K562 (cell line): Measurements from ENCODE around the gene DNM1.

Experiments used
- CHCHD3 ChIP-seq: fragments of 250-450 bp; sonication (Bioruptor Pico); IDR thresholded peaks from 2 replicates; pipeline ENCODE4 v2.1.2; 2022; ENCODE audit warnings: mild to moderate bottlenecking
- JUNB ChIP-seq: fragments of 450-650 bp; formaldehyde crosslinking; conservative IDR thresholded peaks from 2 replicates; pipeline ENCODE4 v1.4.0; 2020; ENCODE audit warnings: mild to moderate bottlenecking
- MAFF ChIP-seq: IDR thresholded peaks from 2 replicates; pipeline ENCODE4 v1.6.1; 2012; ENCODE audit warnings: low read length, improper control_type of control experiment
- MEIS2 ChIP-seq: fragments of 450-650 bp; IDR thresholded peaks from 2 replicates; pipeline ENCODE4 v1.6.1; 2014; ENCODE audit warnings: mild to moderate bottlenecking; ENCODE audit not compliant: partially characterized antibody
- SIX5 ChIP-seq, 2 experiments: IDR thresholded peaks; 2 replicates each; pipeline ENCODE4 v1.6.1; 2011; ENCODE audit warnings: low read length in 2 of 2, borderline replicate concordance in 1 of 2, low read depth in 1 of 2, mild to moderate bottlenecking in 1 of 2, moderate library complexity in 1 of 2; ENCODE audit not compliant: insufficient read depth in 1 of 2
- ZNF324 ChIP-seq: fragments of 250-450 bp; sonication (Bioruptor Pico); IDR thresholded peaks from 2 replicates; pipeline ENCODE4 v1.4.0; 2020; ENCODE audit warnings: mild to moderate bottlenecking
- TF ChIP-seq, protein P1 (sequence below), 3 experiments: IDR thresholded peaks in 2 of 3; conservative IDR thresholded peaks in 1 of 3; 2 replicates each; pipeline ENCODE4 v1.5.1; 2011 to 2012; ENCODE audit warnings: low read length in 3 of 3, mild to moderate bottlenecking in 3 of 3, control low read depth in 2 of 3, improper control_type of control experiment in 1 of 3, inconsistent platforms in 1 of 3, low read depth in 1 of 3, mixed read lengths in 1 of 3, moderate library complexity in 1 of 3; ENCODE audit not compliant: insufficient read depth in 2 of 3

DNA sequence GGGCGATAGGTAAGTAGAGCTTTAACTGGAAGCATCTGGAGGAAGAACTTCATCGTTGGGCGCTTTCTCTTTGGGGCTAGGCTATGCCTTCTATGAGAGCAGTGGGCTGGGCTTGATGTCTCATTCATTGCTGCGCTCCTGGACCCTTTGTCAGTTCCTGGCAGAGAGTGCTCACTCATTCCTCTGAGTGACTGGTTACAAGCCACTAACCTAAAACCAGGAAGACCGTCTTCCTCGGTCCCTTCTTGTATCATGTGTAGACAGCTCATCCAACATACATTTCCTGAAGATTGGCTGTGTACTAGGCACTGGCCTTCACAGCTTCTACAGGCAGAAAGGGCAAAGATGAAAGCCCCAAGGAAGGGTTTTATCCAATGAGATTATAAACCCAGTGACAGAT, 79.3 kb downstream of the DNM1 start:
- TF ChIP-seq SIX5 (IDR thresholded peaks at IDR 0.05; ENCODE audit: borderline replicate concordance in 1 of 2, insufficient read depth in 1 of 2, low read depth in 1 of 2, low read length in 2 of 2) (no peak), MEIS2 (no peak), JUNB (CRISPR knock-in tag) (no peak), ZNF324 (no peak), MAFF (no peak), CHCHD3 (CRISPR knock-in tag) (no peak)
- TF ChIP-seq, protein P1, sequence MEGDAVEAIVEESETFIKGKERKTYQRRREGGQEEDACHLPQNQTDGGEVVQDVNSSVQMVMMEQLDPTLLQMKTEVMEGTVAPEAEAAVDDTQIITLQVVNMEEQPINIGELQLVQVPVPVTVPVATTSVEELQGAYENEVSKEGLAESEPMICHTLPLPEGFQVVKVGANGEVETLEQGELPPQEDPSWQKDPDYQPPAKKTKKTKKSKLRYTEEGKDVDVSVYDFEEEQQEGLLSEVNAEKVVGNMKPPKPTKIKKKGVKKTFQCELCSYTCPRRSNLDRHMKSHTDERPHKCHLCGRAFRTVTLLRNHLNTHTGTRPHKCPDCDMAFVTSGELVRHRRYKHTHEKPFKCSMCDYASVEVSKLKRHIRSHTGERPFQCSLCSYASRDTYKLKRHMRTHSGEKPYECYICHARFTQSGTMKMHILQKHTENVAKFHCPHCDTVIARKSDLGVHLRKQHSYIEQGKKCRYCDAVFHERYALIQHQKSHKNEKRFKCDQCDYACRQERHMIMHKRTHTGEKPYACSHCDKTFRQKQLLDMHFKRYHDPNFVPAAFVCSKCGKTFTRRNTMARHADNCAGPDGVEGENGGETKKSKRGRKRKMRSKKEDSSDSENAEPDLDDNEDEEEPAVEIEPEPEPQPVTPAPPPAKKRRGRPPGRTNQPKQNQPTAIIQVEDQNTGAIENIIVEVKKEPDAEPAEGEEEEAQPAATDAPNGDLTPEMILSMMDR (IDR thresholded peaks at IDR 0.05 in 2 of 3, conservative IDR thresholded peaks at IDR 0.05 in 1 of 3; ENCODE audit: insufficient read depth in 2 of 3, low read depth in 1 of 3, low read length in 3 of 3) = no peak
